ENCODE data around the gene ICAM3. TPM values are rescaled to one million over a fixed set of nuclear protein-coding genes. Genes with fewer than 3 reads are reported as not detected.
A peak's percentile ranks its signal among the peaks of the same experiment; 100 is the strongest.

Gene ICAM3
- total and polyA plus RNA-seq, 5 donors = 7.2 to 20.6 (median 16.9) TPM

DNA sequence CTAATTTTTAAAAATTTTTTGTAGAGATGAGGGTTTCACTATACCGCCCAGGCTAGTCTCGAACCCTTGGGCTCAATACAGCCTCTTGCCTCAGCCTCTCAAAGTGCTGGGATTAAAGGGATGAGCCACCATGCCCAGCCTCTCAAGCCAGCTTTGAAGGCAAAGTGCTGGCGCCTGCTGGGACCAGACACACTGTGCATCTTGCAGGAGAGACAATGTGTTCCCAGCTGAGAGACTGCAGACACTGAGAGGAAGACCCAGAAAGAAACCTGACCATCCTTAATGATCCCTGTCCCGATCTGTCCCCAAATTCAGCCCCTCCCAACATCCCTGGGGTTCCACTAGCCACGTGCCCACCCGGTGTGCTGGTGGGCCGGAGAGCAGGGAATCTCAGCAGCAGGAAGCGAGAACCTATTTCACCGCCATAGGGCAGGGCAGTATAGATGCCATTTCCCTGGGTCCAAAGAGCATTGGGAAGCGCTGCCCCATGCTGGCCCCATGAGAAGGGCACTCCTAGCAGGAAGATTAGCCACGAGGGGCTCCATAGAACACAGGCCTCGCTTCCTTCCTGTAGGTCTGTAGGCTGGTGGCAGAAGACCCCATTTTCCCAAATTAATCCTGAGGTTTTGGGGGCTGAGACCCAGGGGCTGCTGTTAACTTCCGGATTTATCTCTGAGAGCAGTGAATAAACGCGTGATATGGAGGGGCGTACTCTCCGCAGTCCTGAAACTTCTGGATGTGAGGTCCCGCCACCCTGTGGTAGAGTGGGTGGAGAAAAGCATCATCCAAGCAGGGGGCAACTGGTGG lies 7.1 kb downstream of the ICAM3 start:
- no peak overlapping the region for H3K27ac ChIP-seq (ENCODE audit: low read length)
- no peaks in the 10 kb centered on the region for H3K9me3 ChIP-seq (ENCODE audit: control insufficient read depth, low read length)
- 32% methylated on average over 18 of the region's 18 CpGs for WGBS
- intact Hi-C loops (cut with DNase I) = loop anchor here in 1 of 4 donors (10.0 kb wide), 1 partner anchor 58 kb away; the partner anchor contains the start of gene ICAM1
- DNase-seq = no peak
- no peaks in the 10 kb centered on the region for H3K4me1 ChIP-seq (ENCODE audit: control insufficient read depth, insufficient read depth, low read length)
- no peak for ATAC-seq
- H3K4me3 ChIP-seq (ENCODE audit: low read length) = peak overlapping the region; percentile 63
- no peaks in the 10 kb centered on the region for H3K27me3 ChIP-seq (ENCODE audit: control insufficient read depth, insufficient read depth)

DNA sequence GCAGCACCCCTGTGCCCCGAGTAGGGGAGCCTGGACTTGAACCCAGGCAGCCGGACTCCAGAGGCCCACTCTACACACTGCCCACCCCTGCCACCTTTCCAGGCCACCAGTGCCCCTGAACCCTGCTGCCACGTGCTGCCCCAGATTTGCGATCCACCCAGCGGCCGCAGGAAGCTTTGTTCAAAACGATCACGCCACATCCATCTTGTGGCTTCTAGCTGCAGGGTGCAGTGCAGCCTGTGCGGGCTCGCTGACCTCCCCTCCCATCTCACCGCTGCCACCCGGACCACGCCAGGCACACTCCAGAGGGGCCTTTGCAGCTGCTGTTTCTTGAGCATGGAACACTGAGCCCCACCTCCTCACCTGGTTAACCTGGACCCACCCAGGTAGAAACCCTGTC lies 9.9 kb downstream of the ICAM3 start:
- no peak for ATAC-seq
- WGBS = 92% methylated on average over 13 of the region's 13 CpGs
- intact Hi-C loops (cut with DNase I) = loop anchor here in 1 of 4 donors (10.0 kb wide), 1 partner anchor 55 kb away; the partner anchor contains the start of gene ICAM1

DNA sequence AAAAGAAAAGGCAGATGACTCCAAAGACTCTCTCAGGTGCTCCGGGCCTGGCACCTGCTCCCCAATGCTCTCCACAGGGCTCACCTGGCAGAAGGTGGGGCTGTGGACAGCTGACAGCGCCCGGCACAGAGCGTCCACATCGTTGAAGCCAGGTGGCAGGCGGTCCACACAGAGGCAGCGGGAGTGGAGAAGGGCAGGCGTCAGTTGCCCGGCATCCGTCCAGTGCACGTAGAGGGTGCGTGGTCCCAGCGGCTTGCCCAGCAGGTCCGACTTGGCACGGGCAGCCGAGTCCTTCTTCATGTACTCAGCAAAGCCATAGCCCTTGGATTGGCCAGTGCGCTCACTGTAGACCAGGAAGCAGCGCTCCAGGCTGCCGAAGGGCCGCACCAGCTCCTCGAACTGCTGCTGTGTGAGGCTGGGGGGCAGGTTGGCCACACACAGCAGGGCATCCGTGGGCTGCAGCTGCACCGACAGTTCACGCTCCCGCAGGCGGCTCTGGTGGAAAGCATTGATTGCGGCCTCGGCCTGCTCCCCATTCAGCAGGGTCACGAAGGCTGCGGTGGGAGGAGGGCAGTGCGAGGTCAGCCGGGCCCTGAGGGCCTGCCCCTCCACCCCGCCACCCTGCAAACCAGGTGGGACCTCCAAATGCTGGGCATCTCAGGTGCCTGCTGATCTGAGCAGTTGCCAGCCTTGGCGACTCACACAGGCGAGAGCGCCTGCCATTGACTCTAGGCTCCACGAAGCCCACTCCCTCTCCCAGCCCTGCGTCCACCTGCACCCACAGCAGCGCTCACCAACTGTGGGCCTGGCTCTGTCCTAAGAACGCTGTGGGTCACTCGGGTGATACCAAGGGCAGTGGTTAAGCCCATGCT lies 10.6 kb downstream of the ICAM3 start:
- 95% methylated on average over 41 of the region's 41 CpGs for WGBS
- no peaks in the 10 kb centered on the region for H3K4me1 ChIP-seq (ENCODE audit: control insufficient read depth, insufficient read depth, low read length)
- no peaks in the 10 kb centered on the region for H3K27me3 ChIP-seq (ENCODE audit: control insufficient read depth, insufficient read depth)
- H3K27ac ChIP-seq (ENCODE audit: low read length) = no peak overlapping the region
- DNase-seq = peak in 1 of 3 donors; percentile 45
- no peak overlapping the region for H3K4me3 ChIP-seq (ENCODE audit: low read length)
- H3K9me3 ChIP-seq (ENCODE audit: control insufficient read depth, low read length) = no peaks in the 10 kb centered on the region
- intact Hi-C loops (cut with DNase I) = loop anchor here in 1 of 4 donors (10.0 kb wide), 1 partner anchor 54 kb away; the partner anchor contains the start of gene ICAM1
- ATAC-seq = no peak

More for the DNA sequence above, 9.9 kb downstream of the ICAM3 start:
- Histone ChIP-seq H3K4me3 (ENCODE audit: low read length) (no peak overlapping the region), H3K4me1 (ENCODE audit: control insufficient read depth, insufficient read depth, low read length) (no peaks in the 10 kb centered on the region), H3K27ac (ENCODE audit: low read length) (no peak overlapping the region), H3K27me3 (ENCODE audit: control insufficient read depth, insufficient read depth) (no peaks in the 10 kb centered on the region), H3K9me3 (ENCODE audit: control insufficient read depth, low read length) (no peaks in the 10 kb centered on the region)
- no peak for DNase-seq

DNA sequence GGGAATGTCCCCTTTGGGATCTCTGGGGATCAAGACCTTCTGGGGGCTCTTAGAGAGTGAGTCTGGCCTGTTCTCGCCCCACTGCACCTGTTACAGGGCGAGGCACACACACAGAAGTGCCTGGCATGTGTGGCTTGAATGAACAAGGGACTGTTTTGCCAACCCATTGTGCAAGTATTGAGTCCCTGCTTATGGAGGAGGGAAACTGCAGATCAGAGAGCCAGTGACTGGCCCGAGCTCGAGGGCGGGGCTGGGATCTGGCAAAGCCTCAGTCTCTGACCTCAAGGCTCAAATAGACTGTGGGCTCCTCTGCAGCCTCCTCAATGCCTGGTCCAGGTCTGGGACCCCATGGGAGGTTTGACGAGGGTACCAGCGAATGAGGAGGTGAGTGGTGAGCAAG lies 11.6 kb downstream of the ICAM3 start:
- H3K27ac ChIP-seq (ENCODE audit: low read length) = no peak overlapping the region
- 85% methylated on average over 7 of the region's 7 CpGs for WGBS

DNA sequence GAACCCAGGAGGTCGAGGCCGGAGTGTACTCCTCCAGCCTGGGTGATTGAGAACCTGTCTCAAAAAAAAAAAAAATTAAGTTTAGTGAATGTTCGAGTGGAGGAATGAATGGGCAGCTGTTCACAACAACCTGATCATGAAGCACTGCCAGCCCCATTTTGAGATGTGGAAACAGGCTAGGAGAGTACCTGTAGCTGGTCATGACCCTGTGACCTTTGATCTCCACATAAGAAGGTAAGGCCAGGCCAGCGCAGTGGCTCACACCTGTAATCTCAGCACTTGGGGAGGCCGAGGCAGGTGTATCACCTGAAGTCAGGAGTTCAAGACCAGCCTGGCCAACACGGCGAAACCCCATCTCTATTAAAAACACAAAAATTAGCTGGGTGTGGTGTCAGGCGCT lies 13.7 kb downstream of the ICAM3 start:
- 91% methylated on average over 8 of the region's 8 CpGs for WGBS
- Histone ChIP-seq H3K27ac (ENCODE audit: low read length) (no peak overlapping the region), H3K27me3 (ENCODE audit: control insufficient read depth, insufficient read depth) (no peaks in the 10 kb centered on the region), H3K4me1 (ENCODE audit: control insufficient read depth, insufficient read depth, low read length) (no peaks in the 10 kb centered on the region), H3K9me3 (ENCODE audit: control insufficient read depth, low read length) (no peaks in the 10 kb centered on the region), H3K4me3 (ENCODE audit: low read length) (no peak overlapping the region)
- ATAC-seq (no peak), DNase-seq (no peak)
- intact Hi-C loops (cut with DNase I) = loop anchor here in 1 of 4 donors (10.0 kb wide), 1 partner anchor 51 kb away; the partner anchor contains the start of gene ICAM1

More for the DNA sequence above, 11.6 kb downstream of the ICAM3 start:
- ATAC-seq (no peak), DNase-seq (no peak)
- H3K4me1 ChIP-seq (ENCODE audit: control insufficient read depth, insufficient read depth, low read length) = no peaks in the 10 kb centered on the region
- no peaks in the 10 kb centered on the region for H3K9me3 ChIP-seq (ENCODE audit: control insufficient read depth, low read length)
- intact Hi-C loops (cut with DNase I) = loop anchor here in 1 of 4 donors (10.0 kb wide), 1 partner anchor 53 kb away; the partner anchor contains the start of gene ICAM1
- no peaks in the 10 kb centered on the region for H3K27me3 ChIP-seq (ENCODE audit: control insufficient read depth, insufficient read depth)
- no peak overlapping the region for H3K4me3 ChIP-seq (ENCODE audit: low read length)

DNA sequence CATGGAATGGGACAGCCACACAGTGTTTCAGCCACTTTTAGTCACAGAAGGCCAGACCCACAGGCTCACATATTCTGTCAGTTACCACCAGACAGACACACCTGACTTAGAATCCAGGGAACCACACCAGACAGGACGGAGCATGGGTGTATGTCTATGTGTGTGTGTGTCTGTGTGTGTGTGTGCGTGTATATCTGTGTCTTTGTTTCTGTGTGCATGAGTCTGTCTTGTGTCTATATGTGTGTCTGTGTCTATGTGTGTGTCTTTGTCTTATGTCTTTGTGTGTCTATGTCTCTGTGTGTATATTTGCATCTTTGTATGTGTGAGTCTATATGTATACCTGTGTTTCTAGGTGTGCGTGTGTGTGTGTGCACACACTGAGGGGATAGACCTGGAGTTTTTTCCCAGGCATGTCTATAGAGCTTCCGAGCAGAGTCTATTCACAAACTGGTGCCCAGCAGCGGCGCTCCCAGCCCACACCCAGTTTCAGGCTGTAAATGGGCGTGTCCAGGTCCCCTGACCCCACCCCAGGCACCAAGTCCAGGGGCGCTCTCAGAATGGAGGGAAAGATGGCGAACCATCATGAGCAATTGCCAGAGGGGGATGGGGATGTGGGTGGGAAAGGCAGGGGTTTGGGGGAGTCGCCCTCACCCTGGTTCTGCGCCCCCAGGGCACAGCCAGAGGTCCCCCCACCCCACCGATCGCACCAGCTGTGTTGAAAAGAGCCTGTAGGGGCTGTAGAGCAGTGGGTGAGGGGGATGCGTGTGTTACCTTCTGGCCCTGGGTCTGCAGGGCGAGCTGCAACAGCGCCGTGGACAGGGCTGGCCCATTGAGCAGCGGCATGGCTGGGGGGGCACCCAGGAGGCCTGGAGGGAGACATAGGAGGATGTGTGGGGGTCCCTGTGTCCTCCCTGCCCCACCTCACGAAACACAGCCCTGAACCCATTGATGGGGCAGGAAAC lies 17.3 kb downstream of the ICAM3 start:
- 91% methylated on average over 19 of the region's 19 CpGs for WGBS
- H3K4me1 ChIP-seq (ENCODE audit: control insufficient read depth, insufficient read depth, low read length) = no peaks in the 10 kb centered on the region
- no peak for ATAC-seq
- no peaks in the 10 kb centered on the region for H3K9me3 ChIP-seq (ENCODE audit: control insufficient read depth, low read length)
- H3K27me3 ChIP-seq (ENCODE audit: control insufficient read depth, insufficient read depth) = no peaks in the 10 kb centered on the region
- no peak overlapping the region for H3K4me3 ChIP-seq (ENCODE audit: low read length)
- DNase-seq = no peak
- H3K27ac ChIP-seq (ENCODE audit: low read length) = no peak overlapping the region
- intact Hi-C loops (cut with DNase I) = loop anchor here in 1 of 4 donors (10.0 kb wide), 1 partner anchor 47 kb away; the partner anchor contains the start of gene ICAM1

DNA sequence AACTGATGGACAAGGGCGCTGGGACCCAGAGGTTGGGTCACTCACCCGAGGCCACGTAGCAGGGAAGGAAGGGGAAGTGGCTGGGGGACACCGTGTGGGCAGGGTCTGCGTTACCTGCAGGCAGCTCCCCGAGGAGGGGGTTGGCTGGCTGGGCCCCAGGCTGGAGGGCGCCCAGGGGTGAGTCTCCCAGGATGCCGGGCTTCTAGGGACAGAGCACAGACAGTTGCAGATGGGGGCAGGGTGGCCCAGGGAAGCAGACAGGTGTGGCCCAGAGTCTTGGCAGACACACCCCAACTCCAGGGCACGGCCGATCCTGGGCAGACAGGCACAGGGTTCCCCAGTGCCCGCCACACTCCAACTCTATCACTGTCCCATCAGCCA lies 18.0 kb downstream of the ICAM3 start:
- Histone ChIP-seq H3K4me1 (ENCODE audit: control insufficient read depth, insufficient read depth, low read length) (no peaks in the 10 kb centered on the region), H3K4me3 (ENCODE audit: low read length) (no peak overlapping the region), H3K27me3 (ENCODE audit: control insufficient read depth, insufficient read depth) (no peaks in the 10 kb centered on the region), H3K9me3 (ENCODE audit: control insufficient read depth, low read length) (no peaks in the 10 kb centered on the region), H3K27ac (ENCODE audit: low read length) (no peak overlapping the region)
- 85% methylated on average over 11 of the region's 11 CpGs for WGBS
- DNase-seq (no peak), ATAC-seq (no peak)
- intact Hi-C loops (cut with DNase I) = loop anchor here in 1 of 4 donors (10.0 kb wide), 1 partner anchor 47 kb away; the partner anchor contains the start of gene ICAM1

DNA sequence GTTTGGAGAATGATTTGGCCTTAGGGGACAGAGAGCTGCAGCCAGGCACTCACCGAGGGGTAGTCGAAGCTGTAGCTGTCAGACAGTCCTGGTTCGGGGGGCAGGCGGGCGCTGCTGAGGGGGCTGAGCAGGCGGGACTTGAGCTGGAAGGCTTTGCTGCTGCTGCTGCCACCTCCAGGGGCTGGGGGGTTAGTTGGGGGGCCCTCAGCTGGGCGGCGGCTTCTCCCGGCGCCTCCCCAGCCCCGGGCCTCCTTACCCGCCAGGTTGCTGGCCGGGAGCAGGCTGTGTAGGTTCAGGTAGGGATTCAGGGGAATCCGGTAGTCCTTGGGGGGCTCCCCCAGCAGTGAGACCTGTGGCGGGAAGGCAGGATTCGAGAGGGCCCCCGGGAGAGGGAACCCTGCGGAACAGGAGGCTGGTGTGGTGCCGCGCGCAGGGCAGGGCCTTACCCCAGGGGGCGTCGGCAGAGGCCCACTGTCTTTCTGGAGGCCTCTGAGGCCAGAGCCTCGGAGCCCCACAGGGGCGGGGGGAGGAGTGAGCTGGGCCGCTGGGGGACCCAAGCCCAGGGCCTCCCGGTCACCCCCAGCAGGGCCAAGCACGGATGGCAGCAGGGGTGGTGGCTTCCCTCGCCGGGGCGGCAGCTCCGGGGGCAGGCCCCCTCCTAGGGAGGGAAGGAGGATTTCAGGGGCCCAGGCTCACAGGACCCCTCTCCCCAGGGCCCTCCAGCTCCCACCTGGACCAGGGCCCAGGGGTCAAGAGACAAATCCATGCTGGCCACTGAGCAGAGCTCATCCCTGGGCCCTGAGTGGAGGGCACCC lies 18.6 kb downstream of the ICAM3 start:
- Histone ChIP-seq H3K9me3 (ENCODE audit: control insufficient read depth, low read length) (no peaks in the 10 kb centered on the region), H3K4me1 (ENCODE audit: control insufficient read depth, insufficient read depth, low read length) (no peaks in the 10 kb centered on the region), H3K4me3 (ENCODE audit: low read length) (no peak overlapping the region), H3K27me3 (ENCODE audit: control insufficient read depth, insufficient read depth) (no peaks in the 10 kb centered on the region), H3K27ac (ENCODE audit: low read length) (no peak overlapping the region)
- 94% methylated on average over 32 of the region's 32 CpGs for WGBS
- no peak for ATAC-seq
- intact Hi-C loops (cut with DNase I) = loop anchor here in 1 of 4 donors (10.0 kb wide), 1 partner anchor 46 kb away; the partner anchor contains the start of gene ICAM1
- DNase-seq = no peak

DNA sequence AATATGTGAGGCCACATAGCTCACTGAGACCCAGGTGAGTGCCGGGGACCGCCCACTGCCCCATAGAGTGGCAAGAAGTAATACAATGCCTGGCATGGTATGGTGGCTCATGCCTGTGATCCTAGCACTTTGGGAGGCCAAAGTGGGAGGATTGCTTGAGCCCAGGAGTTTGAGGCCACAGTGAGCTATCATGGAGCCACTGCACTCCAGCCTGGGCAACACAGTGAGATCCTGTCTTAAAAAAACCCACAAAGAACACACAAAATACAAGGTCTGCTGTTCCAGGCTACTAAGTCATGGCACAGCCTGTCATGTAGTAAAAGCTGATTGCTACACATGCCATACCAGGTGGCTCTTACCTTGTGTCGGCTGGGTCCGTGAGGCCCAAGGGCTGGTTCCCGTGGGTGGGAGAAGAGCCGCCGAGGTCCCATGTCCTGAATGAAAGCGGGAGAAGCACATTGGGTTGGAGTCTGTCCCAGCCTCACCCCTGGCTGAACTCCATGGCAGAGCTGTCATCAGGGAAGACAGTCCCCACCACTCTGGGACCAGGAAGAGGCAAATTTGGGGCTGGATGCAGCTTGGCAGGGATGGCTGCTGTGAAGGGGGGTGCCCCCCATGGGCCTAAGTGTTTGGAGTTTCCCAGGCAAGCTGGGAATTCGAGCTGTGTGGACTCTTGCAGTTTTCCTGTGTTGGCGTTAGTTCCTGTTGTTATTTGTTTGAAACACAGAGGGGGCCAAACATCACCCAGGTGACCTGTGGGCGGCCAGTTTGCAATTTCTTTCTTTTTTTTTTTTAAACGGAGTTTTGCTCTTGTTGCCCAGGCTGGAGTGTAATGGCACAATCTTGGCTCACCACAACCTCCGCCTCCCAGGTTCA lies 20.4 kb downstream of the ICAM3 start:
- H3K9me3 ChIP-seq (ENCODE audit: control insufficient read depth, low read length) = no peaks in the 10 kb centered on the region
- H3K27ac ChIP-seq (ENCODE audit: low read length) = no peak overlapping the region
- WGBS = 89% methylated on average over 13 of the region's 13 CpGs
- no peaks in the 10 kb centered on the region for H3K27me3 ChIP-seq (ENCODE audit: control insufficient read depth, insufficient read depth)
- no peak overlapping the region for H3K4me3 ChIP-seq (ENCODE audit: low read length)
- no peaks in the 10 kb centered on the region for H3K4me1 ChIP-seq (ENCODE audit: control insufficient read depth, insufficient read depth, low read length)
- ATAC-seq (no peak), DNase-seq (no peak)
- intact Hi-C loops (cut with DNase I) = no loop called here

Measured in right cardiac atrium (tissue), 5 donors.